SK-N-SH treated with all-trans-retinoic acid at 6 μM for 48 hours (cell line): ENCODE measurements around the gene MED13.

ENCODE experiments used
- ATAC-seq: fragments of 200-7000 bp; cut with Tn5 transposase; 3 replicates; pipeline ENCODE4 v1.9.1; 2020; ENCODE audit warnings: mild to moderate bottlenecking, moderate library complexity
- ARNTL ChIP-seq: fragments of 450-650 bp; formaldehyde crosslinking; IDR thresholded peaks from 2 replicates; pipeline ENCODE4 v1.5.0; 2020; ENCODE audit warnings: low read depth, mild to moderate bottlenecking, moderate library complexity, borderline replicate concordance
- BACH2 ChIP-seq: fragments of 250-450 bp; sonication (Bioruptor Pico); IDR thresholded peaks from 2 replicates; pipeline ENCODE4 v1.9.0; 2021; ENCODE audit warnings: mild to moderate bottlenecking, borderline replicate concordance
- CSDC2 ChIP-seq: fragments of 250-450 bp; sonication (Bioruptor Pico); IDR thresholded peaks from 2 replicates; pipeline ENCODE4 v1.5.0; 2020; ENCODE audit warnings: mild to moderate bottlenecking, moderate library complexity
- CSRNP3 ChIP-seq: fragments of 250-450 bp; sonication (Bioruptor Pico); IDR thresholded peaks from 2 replicates; pipeline ENCODE4 v1.5.1; 2021; ENCODE audit warnings: mild to moderate bottlenecking, moderate library complexity
- ESRRG ChIP-seq: fragments of 250-450 bp; sonication (Bioruptor Pico); IDR thresholded peaks from 2 replicates; pipeline ENCODE4 v1.6.1; 2021; ENCODE audit warnings: mild to moderate bottlenecking
- GLIS3 ChIP-seq: fragments of 250-450 bp; sonication (Bioruptor Pico); IDR thresholded peaks from 2 replicates; pipeline ENCODE4 v1.5.0; 2020; ENCODE audit warnings: mild to moderate bottlenecking, moderate library complexity
- ISL1 ChIP-seq: fragments of 250-450 bp; sonication (Bioruptor Pico); IDR thresholded peaks from 2 replicates; pipeline ENCODE4 v2.1.2; 2022; ENCODE audit warnings: mild to moderate bottlenecking, moderate library complexity
- OSR1 ChIP-seq: fragments of 250-450 bp; sonication (Bioruptor Pico); IDR thresholded peaks from 2 replicates; pipeline ENCODE4 v1.8.0; 2022; ENCODE audit warnings: moderate library complexity, mild to moderate bottlenecking, inconsistent platforms
- POU6F1 ChIP-seq: fragments of 250-450 bp; sonication (Bioruptor Pico); IDR thresholded peaks from 2 replicates; pipeline ENCODE4 v1.8.0; 2021; ENCODE audit warnings: low read depth, mild to moderate bottlenecking, moderate library complexity, borderline replicate concordance
- RARB ChIP-seq: fragments of 250-450 bp; sonication (Bioruptor Pico); IDR thresholded peaks from 2 replicates; pipeline ENCODE4 v1.8.0; 2021; ENCODE audit warnings: mild to moderate bottlenecking, moderate library complexity
- SNAI2 ChIP-seq: fragments of 250-450 bp; sonication (Bioruptor Pico); IDR thresholded peaks from 2 replicates; pipeline ENCODE4 v1.5.0; 2020; ENCODE audit warnings: mild to moderate bottlenecking, moderate library complexity
- TCF4 ChIP-seq: fragments of 250-450 bp; sonication (Bioruptor Pico); IDR thresholded peaks from 2 replicates; pipeline ENCODE4 v1.8.0; 2021; ENCODE audit warnings: mild to moderate bottlenecking, moderate library complexity, borderline replicate concordance
- TOX ChIP-seq: fragments of 250-450 bp; sonication (Bioruptor Pico); IDR thresholded peaks from 2 replicates; pipeline ENCODE4 v1.8.0; 2021; ENCODE audit warnings: mild to moderate bottlenecking, moderate library complexity, borderline replicate concordance
- TSHZ2 ChIP-seq: fragments of 250-450 bp; sonication (Bioruptor Pico); IDR thresholded peaks from 2 replicates; pipeline ENCODE4 v1.5.0; 2020; ENCODE audit warnings: mild to moderate bottlenecking, moderate library complexity
- ZC3H10 ChIP-seq: fragments of 250-450 bp; sonication (Bioruptor Pico); IDR thresholded peaks from 2 replicates; pipeline ENCODE4 v1.5.1; 2021; ENCODE audit warnings: mild to moderate bottlenecking, moderate library complexity
- ZFP3 ChIP-seq: fragments of 250-450 bp; sonication (Bioruptor Pico); IDR thresholded peaks from 2 replicates; pipeline ENCODE4 v1.5.0; 2020; ENCODE audit warnings: mild to moderate bottlenecking, moderate library complexity
- ZFP30 ChIP-seq: fragments of 450-650 bp; formaldehyde crosslinking; IDR thresholded peaks from 2 replicates; pipeline ENCODE4 v1.5.0; 2022; ENCODE audit warnings: mild to moderate bottlenecking, moderate library complexity
- ZNF565 ChIP-seq: fragments of 450-650 bp; formaldehyde crosslinking; conservative IDR thresholded peaks from 2 replicates; pipeline ENCODE4 v1.5.0; 2020; ENCODE audit warnings: low read depth, mild to moderate bottlenecking, moderate library complexity
- ZNF70 ChIP-seq: fragments of 450-650 bp; formaldehyde crosslinking; IDR thresholded peaks from 2 replicates; pipeline ENCODE4 v1.5.0; 2020; ENCODE audit warnings: mild to moderate bottlenecking, moderate library complexity
- TF ChIP-seq, protein P1 (sequence below): fragments of 250-450 bp; sonication (Bioruptor Pico); IDR thresholded peaks from 2 replicates; pipeline ENCODE4 v1.5.1; 2020; ENCODE audit warnings: low read depth, mild to moderate bottlenecking, moderate library complexity
- TF ChIP-seq, protein P2 (sequence below): fragments of 250-450 bp; sonication (Bioruptor Pico); IDR thresholded peaks from 2 replicates; pipeline ENCODE4 v1.8.0; 2020; ENCODE audit warnings: mild to moderate bottlenecking, moderate library complexity, borderline replicate concordance

MED13 gene

GRCh38 chr17:61908292-61909037 is 156.6 kb downstream of the MED13 start:
- no peak for ATAC-seq
- TF ChIP-seq ZFP3 (CRISPR knock-in tag) (no peak), OSR1 (CRISPR knock-in tag) (no peak), CSDC2 (CRISPR knock-in tag) (no peak), ZC3H10 (CRISPR knock-in tag) (no peak), POU6F1 (CRISPR knock-in tag) (no peak), GLIS3 (CRISPR knock-in tag) (no peak), ARNTL (no peak), ZFP30 (CRISPR knock-in tag) (no peak), ZNF565 (CRISPR knock-in tag) (no peak), RARB (no peak), ZNF70 (CRISPR knock-in tag) (no peak), TOX (no peak), CSRNP3 (no peak)
- TF ChIP-seq, protein P1, sequence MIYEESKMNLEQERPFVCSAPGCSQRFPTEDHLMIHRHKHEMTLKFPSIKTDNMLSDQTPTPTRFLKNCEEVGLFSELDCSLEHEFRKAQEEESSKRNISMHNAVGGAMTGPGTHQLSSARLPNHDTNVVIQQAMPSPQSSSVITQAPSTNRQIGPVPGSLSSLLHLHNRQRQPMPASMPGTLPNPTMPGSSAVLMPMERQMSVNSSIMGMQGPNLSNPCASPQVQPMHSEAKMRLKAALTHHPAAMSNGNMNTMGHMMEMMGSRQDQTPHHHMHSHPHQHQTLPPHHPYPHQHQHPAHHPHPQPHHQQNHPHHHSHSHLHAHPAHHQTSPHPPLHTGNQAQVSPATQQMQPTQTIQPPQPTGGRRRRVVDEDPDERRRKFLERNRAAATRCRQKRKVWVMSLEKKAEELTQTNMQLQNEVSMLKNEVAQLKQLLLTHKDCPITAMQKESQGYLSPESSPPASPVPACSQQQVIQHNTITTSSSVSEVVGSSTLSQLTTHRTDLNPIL = no peak
- TF ChIP-seq, protein P2, sequence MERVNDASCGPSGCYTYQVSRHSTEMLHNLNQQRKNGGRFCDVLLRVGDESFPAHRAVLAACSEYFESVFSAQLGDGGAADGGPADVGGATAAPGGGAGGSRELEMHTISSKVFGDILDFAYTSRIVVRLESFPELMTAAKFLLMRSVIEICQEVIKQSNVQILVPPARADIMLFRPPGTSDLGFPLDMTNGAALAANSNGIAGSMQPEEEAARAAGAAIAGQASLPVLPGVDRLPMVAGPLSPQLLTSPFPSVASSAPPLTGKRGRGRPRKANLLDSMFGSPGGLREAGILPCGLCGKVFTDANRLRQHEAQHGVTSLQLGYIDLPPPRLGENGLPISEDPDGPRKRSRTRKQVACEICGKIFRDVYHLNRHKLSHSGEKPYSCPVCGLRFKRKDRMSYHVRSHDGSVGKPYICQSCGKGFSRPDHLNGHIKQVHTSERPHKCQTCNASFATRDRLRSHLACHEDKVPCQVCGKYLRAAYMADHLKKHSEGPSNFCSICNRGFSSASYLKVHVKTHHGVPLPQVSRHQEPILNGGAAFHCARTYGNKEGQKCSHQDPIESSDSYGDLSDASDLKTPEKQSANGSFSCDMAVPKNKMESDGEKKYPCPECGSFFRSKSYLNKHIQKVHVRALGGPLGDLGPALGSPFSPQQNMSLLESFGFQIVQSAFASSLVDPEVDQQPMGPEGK = no peak

DNA sequence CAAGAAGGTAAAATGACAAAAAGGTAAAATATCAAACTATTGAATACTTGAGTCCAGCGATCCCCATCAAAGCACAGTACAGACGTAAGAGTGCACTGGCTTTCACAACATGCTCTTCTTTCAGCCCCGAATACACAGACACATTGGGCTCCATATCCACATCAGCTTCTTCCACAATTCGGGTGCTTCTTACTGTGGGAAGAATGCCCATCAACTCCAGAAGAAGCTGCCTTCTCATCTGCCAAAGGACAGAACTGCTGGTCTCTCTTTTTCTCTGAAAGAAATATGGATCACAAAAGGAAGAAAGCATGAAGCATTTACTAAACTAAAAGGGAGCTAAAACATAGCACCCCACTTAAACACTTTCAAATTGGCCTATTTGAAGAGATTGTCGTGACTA is 157.7 kb downstream of the MED13 start:
- no peak for ATAC-seq
- TF ChIP-seq ARNTL (no peak), ISL1 (CRISPR knock-in tag) (no peak), BACH2 (CRISPR knock-in tag) (no peak), ZNF70 (CRISPR knock-in tag) (no peak), ZNF565 (CRISPR knock-in tag) (no peak), GLIS3 (CRISPR knock-in tag) (no peak), POU6F1 (CRISPR knock-in tag) (no peak), ZC3H10 (CRISPR knock-in tag) (no peak), ESRRG (CRISPR knock-in tag) (no peak), TCF4 (CRISPR knock-in tag) (no peak), CSDC2 (CRISPR knock-in tag) (no peak), ZFP3 (CRISPR knock-in tag) (no peak), TSHZ2 (no peak), SNAI2 (CRISPR knock-in tag) (no peak), CSRNP3 (no peak), TOX (no peak), ZFP30 (CRISPR knock-in tag) (no peak)
